DMS53 treated with DMSO at 0.1 percent for 48 hours (cell line): Measurements from ENCODE around the gene CBR3.
A peak's percentile ranks its signal among the peaks of the same experiment; 100 is the strongest.
"Not testable (repeated sequence)": the region's sequence is repeated elsewhere in the genome, so short reads cannot be mapped to it uniquely, and the experiment has no call there.

ENCODE experiments used
- DNase-seq: peaks from one replicate; lab custom pipeline; 2025; ENCODE audit not compliant: unreplicated experiment; lab: John Stamatoyannopoulos, UW

Gene CBR3

DNA sequence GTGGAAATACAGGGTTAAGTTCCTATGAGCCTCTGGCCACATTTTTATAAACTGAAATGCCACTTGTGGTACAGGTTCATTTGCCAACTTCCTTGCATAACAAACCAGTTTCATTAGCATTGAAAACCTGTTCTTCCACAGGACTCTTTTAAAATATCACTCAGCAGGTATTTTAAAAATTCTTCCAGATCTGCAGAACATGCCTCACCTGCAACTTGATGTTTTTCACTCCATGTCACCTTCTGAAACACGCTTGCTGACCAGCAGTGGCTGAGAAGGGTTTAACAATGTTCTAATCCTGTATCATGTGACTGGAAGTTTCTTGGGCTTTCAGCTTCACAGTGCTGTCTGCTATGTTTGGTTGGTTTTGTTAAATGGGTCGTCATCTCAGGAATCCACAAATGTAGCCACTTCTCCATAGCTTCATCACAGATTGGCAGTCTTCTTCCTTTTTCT is 17.6 kb upstream of the CBR3 start:
- no peak for DNase-seq

DNA sequence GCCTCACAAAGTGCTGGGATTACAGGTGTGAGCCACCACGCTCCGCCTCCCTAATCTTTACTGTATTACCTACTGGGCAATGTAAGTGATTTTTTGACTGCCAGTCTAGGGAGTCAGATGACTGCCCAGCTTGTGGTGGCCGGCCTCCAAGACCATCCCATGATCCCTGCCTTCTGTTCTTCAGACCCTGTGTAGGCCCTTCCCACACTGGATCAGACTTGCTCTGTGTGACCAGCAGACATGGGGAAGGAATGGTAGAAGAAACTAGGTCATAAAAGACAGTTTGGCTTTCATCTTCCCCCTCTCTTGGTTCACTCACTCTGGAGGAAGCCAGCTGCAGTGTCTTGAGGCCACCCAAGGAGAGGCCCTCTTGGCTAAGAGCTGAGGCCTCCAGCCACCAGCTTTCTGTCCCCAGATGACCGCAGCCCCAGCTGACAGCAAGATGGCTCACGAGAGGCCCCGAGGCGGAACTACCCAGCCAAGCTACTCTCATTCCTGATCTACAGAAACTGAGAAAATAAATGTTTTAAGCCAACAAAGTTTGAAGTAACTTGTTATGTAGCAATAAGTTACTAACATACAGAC is 14.5 kb upstream of the CBR3 start:
- no peak for DNase-seq

DNA sequence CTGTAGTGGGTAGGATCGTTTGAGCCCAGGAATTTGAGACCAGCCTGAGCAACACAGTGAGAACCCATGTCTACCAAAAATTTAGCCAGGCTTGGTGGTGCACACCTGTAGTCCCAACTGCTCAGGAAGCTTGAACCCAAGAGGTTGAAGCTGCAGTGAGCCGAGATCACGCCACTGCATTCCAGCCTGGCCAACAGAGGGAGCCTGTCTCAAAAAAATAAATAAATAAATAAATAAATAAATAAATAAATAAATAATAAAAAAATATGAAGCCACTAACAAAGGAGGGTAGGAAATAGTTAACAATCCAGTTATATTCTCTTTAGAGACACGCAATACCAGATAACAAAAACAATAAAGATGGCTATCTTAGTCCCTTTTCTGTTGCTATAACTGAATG is 11.9 kb upstream of the CBR3 start:
- DNase-seq = no peak

DNA sequence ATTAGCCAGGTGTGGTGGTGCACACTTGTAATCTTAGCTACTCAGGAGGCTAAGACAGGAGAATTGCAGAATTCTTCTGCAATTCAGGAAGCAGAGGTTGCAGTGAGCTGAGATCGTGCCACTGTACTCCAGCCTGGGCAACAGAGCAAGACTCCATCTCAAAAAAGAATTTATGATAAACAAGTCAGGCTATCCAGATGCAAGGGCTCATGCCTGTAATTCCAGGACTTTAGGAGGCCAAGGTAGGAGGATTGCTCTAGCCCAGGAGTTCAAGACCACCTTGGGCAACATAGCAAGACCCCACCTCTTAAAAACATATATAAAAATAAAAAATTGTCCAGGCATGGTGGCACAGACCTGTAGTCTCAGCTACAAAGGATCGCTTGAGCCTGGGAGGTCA is 10.5 kb upstream of the CBR3 start:
- no peak for DNase-seq

DNA sequence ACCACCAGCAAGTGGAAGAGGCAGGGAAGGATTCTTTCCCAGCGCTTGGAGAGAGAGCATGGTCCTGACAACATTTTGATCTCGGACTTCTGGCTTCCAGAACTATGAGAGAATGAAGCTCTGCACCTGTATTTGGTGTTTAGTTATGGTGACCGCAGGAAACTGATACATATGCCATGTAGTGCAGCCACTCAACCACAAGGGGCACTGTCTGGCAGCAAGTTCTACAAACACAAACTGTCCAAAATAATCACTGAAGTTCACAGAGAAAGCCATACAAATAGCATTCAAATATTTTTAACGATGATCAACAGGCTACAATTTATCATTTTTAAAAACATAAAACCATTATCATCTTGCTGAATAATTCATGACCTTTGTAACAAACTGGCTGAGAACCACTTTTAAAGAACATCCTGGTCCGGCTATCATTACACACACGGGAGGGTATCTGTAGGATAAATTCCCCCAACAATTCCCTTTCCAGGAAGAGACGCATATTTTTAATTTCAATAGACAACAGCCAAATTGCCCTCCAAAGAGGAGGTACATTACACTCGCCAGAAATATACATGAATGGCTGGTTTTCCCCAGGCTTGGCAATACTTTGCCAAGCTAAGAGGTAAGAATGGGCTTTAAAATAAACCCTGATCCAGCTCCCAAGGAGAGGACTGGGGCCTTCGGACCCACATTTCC is 9.2 kb upstream of the CBR3 start:
- DNase-seq = peak; percentile 29

DNA sequence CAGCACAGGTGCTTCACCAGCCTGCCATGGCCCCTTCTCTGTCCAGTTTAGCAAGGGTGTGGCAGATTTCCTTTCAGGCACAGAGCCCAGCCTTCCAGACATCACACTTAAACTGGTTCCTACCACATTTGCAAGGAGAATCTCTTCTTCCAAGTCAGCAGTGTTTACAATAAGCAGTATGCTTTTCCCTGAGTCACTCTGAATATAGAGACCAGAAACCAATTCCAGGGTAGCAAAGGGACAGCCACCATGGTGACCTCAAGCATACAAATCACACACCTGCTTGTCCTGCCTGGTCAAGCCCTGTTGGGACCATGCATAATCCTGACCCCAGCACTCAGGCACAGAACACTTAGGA is 8.7 kb upstream of the CBR3 start:
- DNase-seq = no peak

DNA sequence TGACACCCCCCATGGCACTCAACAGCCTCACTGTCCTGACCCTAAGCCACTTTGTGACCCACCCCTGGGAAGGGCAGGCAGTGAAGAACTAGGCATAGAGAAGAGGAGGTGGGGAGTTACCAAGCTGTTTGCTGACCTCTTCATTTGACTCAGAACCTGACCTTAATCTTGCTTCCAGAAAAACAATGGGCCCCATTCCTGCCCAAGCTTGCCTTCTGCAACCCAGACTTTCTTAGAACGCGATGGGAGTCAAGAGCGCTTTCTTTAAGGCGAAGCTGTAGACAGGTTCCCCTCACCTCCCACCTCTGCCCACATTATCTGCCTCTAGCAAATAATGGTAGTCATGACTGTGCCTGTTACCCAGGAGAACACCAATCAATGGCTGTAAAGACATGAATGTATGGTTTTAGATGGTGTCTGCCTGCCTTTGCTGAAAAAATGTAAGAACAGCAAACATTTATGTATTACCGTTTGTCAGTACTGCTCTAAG is 8.2 kb upstream of the CBR3 start:
- DNase-seq = no peak

DNA sequence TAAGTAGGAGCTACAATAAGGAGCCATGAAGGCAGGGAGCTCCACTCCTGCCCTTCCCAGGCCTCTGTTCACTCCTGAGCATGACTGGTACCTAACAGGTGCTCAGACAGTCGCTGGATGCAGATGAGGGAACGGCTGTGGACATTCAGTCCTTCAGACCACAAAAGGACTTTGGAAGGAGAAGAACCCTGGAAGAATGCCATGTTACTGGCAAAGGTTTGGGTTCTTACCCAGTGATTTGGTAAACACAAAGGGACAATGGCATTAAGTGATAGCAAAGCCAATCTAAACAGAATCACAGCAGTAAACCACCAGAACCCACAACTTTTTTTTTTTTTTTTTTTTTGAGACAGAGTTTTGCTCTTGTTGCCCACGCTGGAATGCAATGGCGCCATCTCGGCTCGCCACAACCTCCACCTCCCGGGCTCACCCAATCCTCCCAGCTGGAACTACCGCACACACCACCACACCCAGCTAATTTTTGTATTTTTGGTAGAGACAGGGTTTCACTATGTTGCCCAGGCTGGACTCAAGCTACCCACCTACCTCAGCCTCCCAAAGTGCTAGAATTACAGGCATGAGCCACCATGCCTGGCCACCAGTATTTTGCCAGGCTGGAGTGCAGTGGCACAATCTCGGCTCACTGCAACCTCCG is 7.5 kb upstream of the CBR3 start:
- DNase-seq = no peak

DNA sequence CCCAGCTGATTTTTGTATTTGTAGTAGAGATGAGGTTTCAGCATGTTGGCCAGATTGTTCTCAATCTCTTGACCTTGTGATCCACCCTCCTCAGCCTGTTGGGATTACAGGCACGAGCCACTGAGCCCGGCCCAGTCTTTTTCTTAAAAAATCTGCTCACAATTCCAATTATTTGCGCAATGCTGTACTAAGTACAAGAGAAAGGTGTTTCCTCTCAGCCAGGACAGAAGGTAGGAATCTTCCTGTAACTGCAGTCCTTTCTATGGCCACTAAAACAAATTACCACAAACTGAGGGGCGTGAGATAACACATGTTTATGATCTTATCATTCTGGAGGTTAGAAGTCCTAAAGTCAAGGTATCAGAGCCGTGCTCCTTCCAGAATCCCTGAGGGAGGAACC is 6.9 kb upstream of the CBR3 start:
- DNase-seq = no peak

DNA sequence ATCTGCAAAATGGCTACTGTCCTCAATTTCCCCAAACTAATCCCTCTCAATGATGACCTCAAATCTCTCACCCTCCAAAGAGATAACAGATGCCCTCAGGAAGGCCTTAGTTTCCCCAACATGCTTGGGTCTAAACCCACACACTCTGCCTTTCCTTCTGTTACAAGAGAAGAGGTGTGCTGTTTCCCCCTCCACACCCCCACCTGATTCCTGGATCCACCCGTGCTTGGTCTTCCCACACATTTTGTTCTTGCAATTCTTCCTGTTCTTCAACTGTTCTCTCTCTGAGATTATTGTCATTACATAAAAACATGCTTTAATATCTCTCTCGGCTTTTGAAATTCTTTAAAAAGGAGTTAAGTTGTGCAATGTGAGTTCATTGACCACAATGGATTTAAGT is 5.7 kb upstream of the CBR3 start:
- no peak for DNase-seq

DNA sequence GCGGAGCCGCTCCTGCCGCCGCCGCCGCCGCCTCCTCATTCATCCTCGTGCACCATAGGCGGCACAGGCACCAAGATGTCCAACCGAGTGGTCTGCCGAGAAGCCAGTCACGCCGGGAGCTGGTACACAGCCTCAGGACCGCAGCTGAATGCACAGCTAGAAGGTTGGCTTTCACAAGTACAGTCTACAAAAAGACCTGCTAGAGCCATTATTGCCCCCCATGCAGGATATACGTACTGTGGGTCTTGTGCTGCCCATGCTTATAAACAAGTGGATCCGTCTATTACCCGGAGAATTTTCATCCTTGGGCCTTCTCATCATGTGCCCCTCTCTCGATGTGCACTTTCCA is 4.5 kb upstream of the CBR3 start:
- not testable (repeated sequence) for DNase-seq

DNA sequence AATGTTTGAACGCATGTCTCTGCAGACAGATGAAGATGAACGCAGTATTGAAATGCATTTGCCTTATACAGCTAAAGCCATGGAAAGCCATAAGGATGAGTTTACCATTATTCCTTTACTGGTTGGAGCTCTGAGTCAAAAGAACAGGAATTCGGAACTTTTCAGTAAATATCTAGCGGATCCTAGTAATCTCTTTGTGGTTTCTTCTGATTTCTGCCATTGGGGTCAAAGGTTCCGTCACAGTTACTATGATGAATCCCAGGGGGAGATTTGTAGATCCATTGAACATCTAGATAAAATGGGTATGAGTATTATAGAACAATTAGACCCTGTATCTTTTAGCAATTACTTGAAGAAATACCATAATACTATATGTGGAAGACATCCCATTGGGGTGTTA is 4.0 kb upstream of the CBR3 start:
- not testable (repeated sequence) for DNase-seq

DNA sequence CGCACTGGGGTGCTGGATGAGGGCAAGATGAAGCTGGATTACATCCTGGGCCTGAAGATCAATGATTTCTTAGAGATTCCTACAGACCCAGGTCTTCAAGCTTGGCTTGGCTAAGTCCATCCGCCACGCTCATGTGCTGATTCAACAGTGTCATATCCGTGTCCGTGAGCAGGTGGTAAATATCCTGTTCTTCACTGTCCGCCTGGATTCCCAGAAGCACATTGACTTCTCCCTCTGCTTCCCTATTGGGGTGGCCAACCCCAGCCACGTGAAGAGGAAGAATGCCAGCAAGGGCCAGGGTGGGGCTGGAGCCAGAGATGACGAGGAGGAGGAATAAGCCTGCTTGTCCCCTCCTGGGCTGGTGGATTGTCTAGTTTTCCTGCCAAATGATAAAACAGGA is 2.2 kb upstream of the CBR3 start:
- no peak for DNase-seq

DNA sequence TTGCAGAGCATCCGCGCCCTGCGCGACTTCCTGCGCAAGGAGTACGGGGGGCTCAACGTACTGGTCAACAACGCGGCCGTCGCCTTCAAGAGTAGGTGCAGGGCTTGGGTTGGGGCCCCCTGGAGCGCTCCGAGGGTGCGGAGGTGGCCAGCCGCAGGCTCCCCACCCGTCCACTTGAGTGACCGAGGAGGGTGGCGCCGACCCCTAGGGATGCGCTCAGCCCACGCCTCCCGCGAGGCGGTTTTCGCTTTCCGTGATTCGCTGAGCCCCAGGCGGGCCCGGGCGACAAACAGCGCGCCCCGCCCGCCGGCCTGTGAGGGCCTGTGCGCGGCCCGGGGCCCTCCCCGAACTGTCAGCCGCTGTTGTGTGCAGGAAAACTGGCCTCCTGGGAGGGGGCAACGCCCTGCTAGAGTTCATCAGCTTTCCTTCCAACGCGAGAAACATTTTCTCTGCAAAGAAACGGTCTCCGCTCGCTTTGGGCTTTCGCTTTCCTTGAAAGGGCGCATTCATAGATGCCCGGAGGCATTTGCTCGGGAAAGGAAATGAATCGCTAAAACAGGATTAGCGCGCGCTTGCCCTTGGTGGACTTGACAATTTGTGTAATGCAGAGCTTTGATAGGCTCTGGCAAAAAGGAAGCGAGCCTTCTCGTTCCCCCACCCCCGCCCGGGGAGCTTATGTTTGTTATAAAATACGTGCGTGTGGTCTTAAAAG is 668 bp downstream of the CBR3 start:
- DNase-seq = peak; percentile 37

DNA sequence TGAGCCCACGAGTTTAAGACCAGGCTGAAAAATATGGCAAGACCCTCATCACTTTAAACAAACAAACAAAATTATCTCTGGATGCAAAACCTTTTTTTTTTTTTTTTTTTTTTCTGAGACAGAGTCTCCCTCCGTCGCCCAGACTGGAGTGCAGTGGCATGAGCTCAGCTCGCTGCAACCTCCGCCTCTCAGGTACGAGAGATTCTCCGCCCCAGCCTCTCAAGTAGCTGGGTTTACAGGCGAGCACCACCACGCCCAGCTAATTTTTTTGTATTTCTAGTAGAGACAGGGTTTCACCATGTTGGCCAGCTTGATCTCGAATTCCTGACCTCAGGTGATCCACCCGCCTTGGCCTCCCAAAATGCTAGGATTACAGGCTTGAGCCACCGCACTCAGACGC is 4.9 kb downstream of the CBR3 start:
- DNase-seq = not testable (repeated sequence)

DNA sequence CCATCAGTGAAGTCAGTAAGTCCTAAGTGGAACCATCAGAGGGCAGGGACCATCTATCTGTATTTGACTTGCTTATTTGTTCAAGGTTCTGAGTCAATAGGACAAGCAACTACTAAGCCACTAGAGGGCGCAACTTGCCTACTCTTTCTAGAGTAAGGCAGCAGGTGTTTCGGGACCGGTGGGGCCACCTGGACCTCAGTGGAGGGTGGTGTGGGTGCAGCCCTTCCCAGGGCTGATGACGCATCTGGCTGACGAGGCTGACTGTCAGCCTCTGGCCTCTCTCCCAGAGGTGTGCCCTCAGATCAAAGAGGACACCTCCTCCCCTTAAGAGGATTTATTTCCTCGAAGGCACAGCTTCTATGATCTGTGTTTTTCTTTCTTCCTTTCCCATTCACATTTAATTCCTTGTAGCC is 6.6 kb downstream of the CBR3 start:
- DNase-seq = peak; percentile 97

DNA sequence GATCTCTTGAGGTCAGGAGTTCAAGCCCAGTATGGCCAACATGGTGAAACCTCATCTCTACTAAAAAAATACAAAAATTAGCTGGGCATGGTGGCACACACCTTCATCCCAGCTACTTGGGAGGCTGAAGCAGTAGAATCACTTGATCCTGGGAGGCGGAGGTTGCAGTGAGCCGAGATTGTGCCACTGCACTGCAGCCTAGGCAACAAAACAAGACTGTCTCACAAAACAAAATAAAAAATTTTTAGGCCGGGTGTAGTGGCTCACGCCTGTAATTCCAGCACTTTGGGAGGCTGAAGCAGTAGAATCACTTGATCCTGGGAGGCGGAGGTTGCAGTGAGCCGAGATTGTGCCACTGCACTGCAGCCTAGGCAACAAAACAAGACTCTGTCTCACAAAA is 9.4 kb downstream of the CBR3 start:
- DNase-seq = not testable (repeated sequence)

DNA sequence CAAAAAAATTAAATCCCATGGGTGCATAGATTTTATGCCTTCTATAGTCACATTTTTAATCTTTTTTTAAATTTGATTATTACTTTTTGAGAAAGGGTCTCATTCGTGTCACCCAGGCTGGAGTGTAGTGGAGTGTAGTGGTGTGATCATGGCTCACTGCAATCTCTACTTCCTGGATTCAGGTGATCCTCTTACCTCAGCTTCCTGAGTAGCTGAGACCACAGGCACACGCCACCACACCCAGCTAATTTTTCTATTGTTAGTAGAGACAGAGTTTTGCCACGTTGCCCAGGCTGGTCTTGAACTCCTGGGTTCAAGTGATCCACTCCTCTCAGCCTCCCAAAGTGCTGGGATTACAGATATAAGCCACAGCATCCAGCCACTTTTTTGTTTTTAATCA is 10.4 kb downstream of the CBR3 start:
- no peak for DNase-seq

DNA sequence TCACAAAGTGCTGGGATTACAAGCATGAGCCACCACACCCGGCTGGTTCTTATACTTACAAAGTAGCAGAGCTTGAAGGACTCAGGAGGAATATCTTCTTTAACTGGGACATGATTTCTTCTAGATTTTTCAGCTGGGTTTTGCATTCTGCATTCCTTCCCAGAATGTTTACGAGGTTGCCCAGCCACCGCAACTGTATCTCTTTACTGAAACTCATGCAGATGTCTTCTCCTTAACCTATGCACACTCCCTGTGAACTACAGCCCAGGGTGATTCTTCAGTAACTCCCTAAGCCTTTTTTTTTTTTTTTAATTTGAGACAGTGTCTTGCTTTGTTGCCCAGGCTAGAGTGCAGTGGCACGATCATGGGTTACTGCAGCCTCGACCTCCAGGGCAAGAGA is 13.0 kb downstream of the CBR3 start:
- DNase-seq = no peak

DNA sequence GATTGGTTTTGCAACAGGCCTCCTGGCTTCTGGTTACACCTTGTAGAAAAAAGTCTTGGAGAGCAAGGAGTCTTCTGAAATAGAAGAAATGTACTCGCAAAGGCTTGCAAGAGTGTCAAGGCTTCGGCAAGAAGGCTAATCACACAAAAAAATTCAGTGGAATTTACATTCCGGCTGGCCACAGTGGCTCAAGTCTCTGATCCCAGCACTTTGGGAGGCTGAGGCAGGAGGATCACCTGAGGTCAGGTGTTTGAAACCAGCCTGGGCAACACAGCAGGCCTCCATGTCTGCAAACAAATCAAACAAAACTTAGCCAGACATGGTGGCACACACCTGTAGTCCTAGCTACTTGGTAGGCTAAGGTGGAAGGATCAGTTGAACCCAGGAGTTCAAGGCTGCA is 14.0 kb downstream of the CBR3 start:
- no peak for DNase-seq

DNA sequence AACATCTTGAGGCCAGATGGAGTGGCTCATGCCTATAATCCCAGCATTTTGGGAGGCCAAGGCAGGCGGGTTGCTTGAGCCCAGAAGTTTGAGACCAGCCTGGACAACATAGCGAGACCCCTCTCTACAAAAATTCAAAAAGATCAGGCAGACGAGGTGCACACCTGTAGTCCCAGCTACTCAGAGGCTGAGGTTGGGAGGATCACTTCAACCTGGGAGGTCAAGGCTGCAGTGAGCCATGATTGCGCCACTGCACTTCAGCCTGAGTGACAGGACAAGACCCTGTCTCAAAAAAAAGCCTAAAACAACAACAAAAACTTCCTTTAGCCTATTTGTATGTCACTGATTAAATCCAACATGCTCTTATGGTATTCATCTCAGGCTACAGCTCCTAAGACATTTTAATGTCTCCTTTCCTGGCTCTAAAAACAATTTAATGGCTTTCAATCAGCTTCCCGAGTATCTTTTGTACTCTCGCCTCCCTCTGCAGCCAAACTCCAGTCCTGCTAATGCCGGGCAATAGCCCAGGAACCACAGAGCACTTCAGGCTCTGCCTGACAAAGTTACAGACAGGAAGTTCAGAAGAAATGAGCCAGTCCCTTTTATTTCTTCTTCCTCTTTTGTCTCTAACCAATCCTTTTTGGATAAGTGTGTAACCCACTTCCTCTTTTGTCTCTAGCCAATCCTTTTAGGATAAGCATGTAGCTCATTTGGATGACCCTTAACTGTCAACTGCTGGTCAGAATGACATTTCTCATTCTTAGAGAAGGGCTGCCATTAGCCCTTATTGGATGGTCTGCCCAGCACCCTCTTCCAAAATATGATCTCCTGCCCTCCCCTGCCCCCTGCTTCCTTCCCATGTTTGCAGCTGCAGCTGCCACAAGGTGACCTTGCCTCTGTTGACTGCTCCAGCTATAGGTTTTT is 15.2 kb downstream of the CBR3 start:
- DNase-seq = no peak
